K562 (cell line): ENCODE data around the gene NME7. TPM values are rescaled to one million over a fixed set of nuclear protein-coding genes. Genes with fewer than 3 reads are reported as not detected.

Experiments
- ATAC-seq: fragments of 200-7000 bp; cut with Tn5 transposase; 3 replicates; pipeline ENCODE4 v1.9.1; 2020; ENCODE audit warnings: moderate library complexity
- BruUV-seq: library from RNA; stranded (reverse); fragments of 400-500 nt; replicated peaks from 2 replicates; lab custom pipeline; 2021; lab: Mats Ljungman, UMichigan
- CTCF ChIA-PET: fragments of 300-600 bp; formaldehyde crosslinking; extraction: SDS; loops from one replicate; lab custom pipeline; 2021; ENCODE audit warnings: low intra/inter-chr PET ratio; lab: Yijun Ruan, JAX
- POLR2A ChIA-PET: fragments of 300-600, 350-650 bp; sonication (Branson Sonifier 250); formaldehyde crosslinking; extraction: SDS; loops from one replicate; lab custom pipeline; 2021; ENCODE audit warnings: antibody characterized with exemption, inconsistent platforms; lab: Yijun Ruan, JAX
- DNase-seq, 4 experiments: peaks; one replicate each; pipeline versions ENCODE4 v3.0.0 to v3.0.0-alpha.2; 2011 to 2018; ENCODE audit warnings: low spot score in 3 of 4, mixed read lengths in 3 of 4; ENCODE audit errors: extremely low read depth in 1 of 4
- FAIRE-seq: peaks from 2 replicates; lab custom pipeline; 2011; peaks lifted over from hg19 to GRCh38; lab: Jason Lieb, UNC
- H2AFZ ChIP-seq: 2 replicates; pipeline ENCODE4 v1.6.0; 2011; ENCODE audit warnings: low read depth, low read length, control low read depth, inconsistent platforms
- H3K27ac ChIP-seq: fragments of 200-600 bp; 3 replicates; pipeline ENCODE4 v1.8.0; 2011; ENCODE audit warnings: low read depth, mild to moderate bottlenecking, control low read depth, inconsistent platforms, low read length, moderate library complexity, mixed read lengths; ENCODE audit errors: extremely low read depth
- H3K27me3 ChIP-seq, 2 experiments: fragments of 300-600 bp in 1 of 2; 2 replicates in 1 of 2; 3 replicates in 1 of 2; pipeline versions ENCODE4 v1.6.0 to v1.8.0; 2011; ENCODE audit warnings: inconsistent platforms in 2 of 2, low read length in 2 of 2, mild to moderate bottlenecking in 1 of 2, mixed read lengths in 1 of 2, moderate library complexity in 1 of 2; ENCODE audit not compliant: control insufficient read depth in 2 of 2, insufficient read depth in 2 of 2
- H3K36me3 ChIP-seq: fragments of 300-600 bp; 3 replicates; pipeline ENCODE4 v1.8.0; 2011; ENCODE audit warnings: mild to moderate bottlenecking, low read length, inconsistent platforms; ENCODE audit not compliant: control insufficient read depth, insufficient read depth
- H3K4me1 ChIP-seq, 2 experiments: fragments of 200-600 bp in 1 of 2; replicated peaks in 1 of 2; 2 replicates in 1 of 2; 3 replicates in 1 of 2; pipeline versions ENCODE4 v1.5.1 to v1.8.0; 2011; ENCODE audit warnings: inconsistent platforms in 2 of 2, low read length in 2 of 2, mild to moderate bottlenecking in 1 of 2, mixed read lengths in 1 of 2, moderate library complexity in 1 of 2; ENCODE audit not compliant: control insufficient read depth in 2 of 2, insufficient read depth in 2 of 2
- H3K4me2 ChIP-seq: 2 replicates; pipeline ENCODE4 v1.6.1; 2011; ENCODE audit warnings: low read length, control low read depth, inconsistent platforms, mixed read lengths; ENCODE audit not compliant: insufficient read depth
- H3K4me3 ChIP-seq: fragments of 200-600 bp; sonication (generic), shearing (Covaris generic); 2 replicates; pipeline ENCODE4 v1.5.1; 2016; ENCODE audit warnings: control low read depth, inconsistent platforms
- H3K79me2 ChIP-seq: fragments of 200-600 bp; 3 replicates; pipeline ENCODE4 v1.8.0; 2011; ENCODE audit warnings: low read length, inconsistent platforms; ENCODE audit not compliant: control insufficient read depth, insufficient read depth
- H3K9ac ChIP-seq, 2 experiments: 2 replicates each; pipeline versions ENCODE4 v1.6.0 to v1.6.1; 2011; ENCODE audit warnings: low read depth in 2 of 2, low read length in 2 of 2, control low read depth in 1 of 2, inconsistent platforms in 1 of 2, mild to moderate bottlenecking in 1 of 2, mixed read lengths in 1 of 2; ENCODE audit not compliant: insufficient read depth in 1 of 2
- H3K9me1 ChIP-seq: one replicate; pipeline ENCODE4 v1.6.0; 2011; ENCODE audit warnings: inconsistent platforms, mild to moderate bottlenecking, low read length, moderate library complexity; ENCODE audit not compliant: control insufficient read depth, insufficient read depth
- H3K9me3 ChIP-seq: replicated peaks from 2 replicates; pipeline ENCODE4 v1.5.1; 2011; ENCODE audit warnings: low read depth, low read length, inconsistent platforms; ENCODE audit not compliant: control insufficient read depth, insufficient read depth
- H4K20me1 ChIP-seq: replicated peaks from 2 replicates; pipeline ENCODE4 v1.6.1; 2011; ENCODE audit warnings: low read length, inconsistent platforms, mixed read lengths; ENCODE audit not compliant: control insufficient read depth, insufficient read depth
- ATF2 ChIP-seq: sonication (generic); formaldehyde crosslinking; IDR thresholded peaks from 2 replicates; pipeline ENCODE4 v1.8.1; 2022; ENCODE audit warnings: missing genetic modification reagents
- E2F5 ChIP-seq: sonication (generic); formaldehyde crosslinking; IDR thresholded peaks from 2 replicates; pipeline ENCODE4 v1.8.0; 2022; ENCODE audit warnings: mild to moderate bottlenecking, missing genetic modification reagents
- FOSL1 ChIP-seq: fragments of 200-800 bp; sonication (Bioruptor generic); conservative IDR thresholded peaks from 2 replicates; pipeline ENCODE4 v1.6.1; 2016; ENCODE audit warnings: missing genetic modification characterization, missing compliant biosample characterization
- NR0B1 ChIP-seq: fragments of 450-650 bp; IDR thresholded peaks from one replicate; pipeline ENCODE4 v1.6.1; 2018; ENCODE audit warnings: mild to moderate bottlenecking, moderate library complexity; ENCODE audit not compliant: partially characterized antibody
- SRSF7 ChIP-seq: fragments of 200-400 bp; formaldehyde crosslinking; optimal IDR thresholded peaks from 2 replicates; pipeline ENCODE3; 2017; ENCODE audit warnings: mild to moderate bottlenecking, low read depth, low read length
- TFAP4 ChIP-seq: sonication (generic); formaldehyde crosslinking; IDR thresholded peaks from 2 replicates; pipeline ENCODE4 v1.8.0; 2022; ENCODE audit warnings: missing genetic modification reagents, mild to moderate bottlenecking, moderate library complexity, borderline replicate concordance
- ZNF175 ChIP-seq: fragments of 200-800 bp; sonication (Bioruptor generic); IDR thresholded peaks from 2 replicates; pipeline ENCODE4 v1.6.1; 2016; ENCODE audit warnings: low read depth, mild to moderate bottlenecking, missing genetic modification characterization, missing compliant biosample characterization
- ZNF449 ChIP-seq: fragments of 250-450 bp; sonication (Bioruptor Pico); IDR thresholded peaks from 2 replicates; pipeline ENCODE4 v1.8.0; 2022; ENCODE audit warnings: moderate library complexity, mild to moderate bottlenecking, inconsistent platforms
- ZNF785 ChIP-seq: fragments of 250-450 bp; sonication (Bioruptor Pico); IDR thresholded peaks from 2 replicates; pipeline ENCODE4 v1.4.0; 2020; ENCODE audit warnings: mild to moderate bottlenecking
- WGBS: fragments of 100-300 bp; shearing (Covaris generic); methylation state at CpG from one replicate; pipeline ENCODE4 v1.1.6; 2016; ENCODE audit warnings: low coverage, mixed read lengths; ENCODE audit not compliant: insufficient coverage; ENCODE audit errors: missing lambda C conversion rate; 5-methylcytosine and 5-hydroxymethylcytosine counted together
- in situ Hi-C: fragments of 300-500 bp; cut with MboI; formaldehyde crosslinking; loops from 4 replicates; pipeline ENCODE4 v1.15.0; 2018; ENCODE audit warnings: inconsistent platforms, mixed read lengths
- intact Hi-C: fragments of 100-400 bp; cut with micrococcal nuclease; formaldehyde crosslinking; loops from 2 replicates; pipeline ENCODE4 v1.14.2; 2022
- polyA plus RNA-seq, 8 experiments: library from polyadenylated mRNA; depleted of rRNA in 4 of 8; stranded (reverse) in 5 of 8; unstranded in 3 of 8; fragments of >200 nt; fragmentation: Nextera tagmentation in 2 of 8; fragmentation: Illumina TruSeq in 1 of 8; extraction: Ambion mirVana in 2 of 8; extraction: Trizol in 1 of 8; gene quantifications; 2 replicates each; pipeline versions ENCODE4 v1.2.1 to v1.2.3, GENCODE V29; 2011 to 2014; ENCODE audit warnings: inconsistent platforms in 1 of 8, missing spikeins in 1 of 8
- total RNA-seq, 7 experiments: library from RNA; depleted of rRNA in 6 of 7; stranded (reverse); fragments of >200 nt in 6 of 7; fragmentation: Illumina TruSeq in 2 of 7; extraction: Trizol in 2 of 7; gene quantifications; 2 replicates each; pipeline versions ENCODE4 v1.2.1 to v1.2.3, GENCODE V29; 2011 to 2021; ENCODE audit warnings: low replicate concordance in 1 of 7

The NME7 gene
- total and polyA plus RNA-seq, 9 of the 15 experiments (the other 6 are each of a cell fraction or from before 2014, with no cell fraction given): 7.9 to 43.2 (median 23.9) TPM

- TF ChIP-seq NR0B1: no peak
- peak; percentile 56; the same call in 1 of the 2 replicates for TF ChIP-seq TFAP4 (CRISPR knock-in tag)
Observed at GRCh38 chr1:169309178-169310166, 58.1 kb downstream of the NME7 start (continued).

GRCh38 chr1:169308313-169309039 lies 59.1 kb downstream of the NME7 start:
- H3K36me3 ChIP-seq: peaks cover 5% of the 10 kb centered on the region; the same call in 2 of the 3 replicates
- peak overlapping the region; percentile 85 for H3K27ac ChIP-seq
- peaks cover 7% of the 10 kb centered on the region for H3K9me3 ChIP-seq
- ATAC-seq: no peak
- H3K27me3 ChIP-seq: no peaks in the 10 kb centered on the region
- no peaks in the 10 kb centered on the region for H3K9me1 ChIP-seq
- no peak overlapping the region; the same call in 1 of the 2 replicates for H3K4me2 ChIP-seq
- CTCF ChIA-PET: no interaction called here
- peak overlapping the region in 1 of 2 experiments; percentile 63; a peak in 2 of 4 replicates for H3K9ac ChIP-seq
- intact Hi-C loops (no loop called here), in situ Hi-C loops (no loop called here)
- no peak for FAIRE-seq
- H3K4me1 ChIP-seq: peaks cover 3 to 30% of the 10 kb centered on the region in 2 experiments
- peak in 1 of 4 experiments; percentile 14 for DNase-seq
- BruUV-seq: no TSS peak
- POLR2A ChIA-PET: interaction anchor here (0.7 kb wide), 1 partner anchor 604 kb away, joined by 3 read pairs; no protein-coding TSS in a partner anchor
- H3K4me3 ChIP-seq: no peak overlapping the region
- H3K79me2 ChIP-seq: no peaks in the 10 kb centered on the region
- 80% methylated on average over 2 of the region's 2 CpGs for WGBS
- no peaks in the 10 kb centered on the region for H4K20me1 ChIP-seq
- H2AFZ ChIP-seq: peak overlapping the region; percentile 47; the same call in 1 of the 2 replicates
- TF ChIP-seq ZNF785 (CRISPR knock-in tag) (no peak), ATF2 (CRISPR knock-in tag) (no peak), ZNF175 (CRISPR knock-in tag) (peak; percentile 49), ZNF449 (CRISPR knock-in tag) (no peak), SRSF7 (no peak), FOSL1 (tag) (no peak), E2F5 (CRISPR knock-in tag) (no peak)
